Activated CD4-positive, alpha-beta T cell treated with anti-CD3 and anti-CD28 coated beads for 36 hours (primary cell): ENCODE measurements around the gene SEC63. TPM values are rescaled to one million over a fixed set of nuclear protein-coding genes. Genes with fewer than 3 reads are reported as not detected.
A peak's percentile ranks its signal among the peaks of the same experiment; 100 is the strongest.
"Not testable (repeated sequence)": the region's sequence is repeated elsewhere in the genome, so short reads cannot be mapped to it uniquely, and the experiment has no call there.

Source experiments
- ATAC-seq: fragments of 200-7000 bp; cut with Tn5 transposase; one replicate; pipeline ENCODE4 v1.10.0; 2021; ENCODE audit warnings: mild to moderate bottlenecking, moderate library complexity
- CTCF ChIA-PET: fragments of 350-600 bp; sonication (Branson Sonifier 250); formaldehyde crosslinking; loops from one replicate; lab custom pipeline; 2021; ENCODE audit warnings: antibody characterized with exemption; lab: Charles Lee
- POLR2A ChIA-PET: fragments of 350-600 bp; sonication (Branson Sonifier 250); formaldehyde crosslinking; loops from one replicate; lab custom pipeline; 2021; ENCODE audit warnings: antibody characterized with exemption, inconsistent platforms; lab: Charles Lee
- DNase-seq: peaks from one replicate; pipeline ENCODE4 v3.0.0-alpha.2; 2020
- H3K27ac Mint-ChIP-seq: one replicate; pipeline ENCODE4 v1.8.0; 2021; ENCODE audit warnings: mixed read lengths
- H3K27me3 Mint-ChIP-seq: one replicate; pipeline ENCODE4 v1.8.0; 2021; ENCODE audit warnings: mixed read lengths
- H3K36me3 Mint-ChIP-seq: one replicate; pipeline ENCODE4 v1.8.0; 2021; ENCODE audit warnings: low read depth, mixed read lengths
- H3K4me1 Mint-ChIP-seq: one replicate; pipeline ENCODE4 v1.8.0; 2021; ENCODE audit warnings: mixed read lengths
- H3K4me3 Mint-ChIP-seq: one replicate; pipeline ENCODE4 v1.8.0; 2021; ENCODE audit warnings: mild to moderate bottlenecking, moderate library complexity, mixed read lengths
- H3K9me3 Mint-ChIP-seq: one replicate; pipeline ENCODE4 v1.8.0; 2021; ENCODE audit warnings: low read depth, mixed read lengths
- intact Hi-C, 2 experiments: fragments of 100-400 bp; cut with DNase I in 1 of 2; cut with micrococcal nuclease in 1 of 2; formaldehyde crosslinking; loops; one replicate each; pipeline versions ENCODE4 v1.14.2 to v1.15.1; 2022 to 2024; cut with DNase I, micrococcal nuclease
- total RNA-seq, 2 experiments: library from RNA; stranded (reverse); gene quantifications; one replicate each; pipeline ENCODE4 v1.2.3, GENCODE V29; 2021

The SEC63 gene
- total RNA-seq, 2 experiments from 2014 or later: 98.7 to 100 TPM

GRCh38 chr6:107956181-107956580 lies 1.8 kb downstream of the SEC63 start:
- no peaks in the 10 kb centered on the region for H3K9me3 Mint-ChIP-seq
- peaks cover 2% of the 10 kb centered on the region for H3K27me3 Mint-ChIP-seq
- no peak for DNase-seq
- peaks cover 30% of the 10 kb centered on the region for H3K36me3 Mint-ChIP-seq
- ChIA-PET POLR2A (interaction anchor here (1.1 to 1.4 kb wide), 2 partner anchors 9 to 230 kb away, joined by 3 to 4 read pairs; no protein-coding TSS in a partner anchor), CTCF (interaction anchor here (0.8 to 1.0 kb wide), 2 partner anchors 9 to 12 kb away, joined by 3 to 4 read pairs; no protein-coding TSS in a partner anchor)
- peak overlapping the region; percentile 100 for H3K4me3 Mint-ChIP-seq
- intact Hi-C loops: loop anchor here (2.0 to 10.0 kb wide), 10 partner anchors 39 to 1527 kb away; partner anchors contain the start of genes AFG1L (in 1 of the 2), BEND3 (in 1 of the 2), OSTM1 (in 1 of the 2) and ZBTB24 (in 1 of the 2)
- peaks cover 49% of the 10 kb centered on the region for H3K4me1 Mint-ChIP-seq
- H3K27ac Mint-ChIP-seq: peak overlapping the region; percentile 99
- no peak for ATAC-seq

DNA sequence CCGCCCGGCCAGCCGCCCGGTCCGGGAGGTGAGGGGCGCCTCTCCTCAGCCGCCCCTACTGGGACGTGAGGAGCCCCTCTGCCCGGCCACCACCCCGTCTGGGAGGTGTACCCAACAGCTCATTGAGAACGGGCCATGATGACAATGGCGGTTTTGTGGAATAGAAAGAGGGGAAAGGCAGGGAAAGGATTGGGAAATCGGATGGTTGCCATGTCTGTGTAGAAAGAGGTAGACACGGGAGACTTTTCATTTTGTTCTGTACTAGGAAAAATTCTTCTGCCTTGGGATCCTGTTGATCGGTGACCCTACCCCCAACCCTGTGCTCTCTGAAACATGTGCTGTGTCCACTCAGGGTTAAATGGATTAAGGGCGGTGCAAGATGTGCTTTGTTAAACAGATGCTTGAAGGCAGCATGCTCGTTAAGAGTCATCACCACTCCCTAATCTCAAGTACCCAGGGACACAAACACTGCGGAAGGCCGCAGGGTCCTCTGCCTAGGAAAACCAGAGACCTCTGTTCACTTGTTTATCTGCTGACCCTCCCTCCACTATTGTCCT lies 4.1 kb downstream of the SEC63 start:
- intact Hi-C loops: loop anchor here (10.0 kb wide), 6 partner anchors 121 to 1439 kb away; partner anchors contain the start of genes AFG1L (in 1 of the 2), BEND3 (in 1 of the 2) and OSTM1 (in 1 of the 2)
- DNase-seq, POLR2A ChIA-PET, H3K9me3 Mint-ChIP-seq, H3K4me3 Mint-ChIP-seq, H3K27ac Mint-ChIP-seq, CTCF ChIA-PET, ATAC-seq, H3K27me3 Mint-ChIP-seq: not testable (repeated sequence)
- H3K4me1 Mint-ChIP-seq: peaks cover 57% of the 10 kb centered on the region
- peaks cover 36% of the 10 kb centered on the region for H3K36me3 Mint-ChIP-seq

GRCh38 chr6:107943626-107944439 lies 14.2 kb downstream of the SEC63 start:
- peak overlapping the region; percentile 33 for H3K27ac Mint-ChIP-seq
- no peak overlapping the region for H3K4me3 Mint-ChIP-seq
- ChIA-PET CTCF (interaction anchor here (0.9 to 1.0 kb wide), 4 partner anchors 13 to 28 kb away, joined by 3 to 4 read pairs (median 4); no protein-coding TSS in a partner anchor), POLR2A (interaction anchor here (1.5 kb wide), 1 partner anchor 14 kb away, joined by 5 read pairs; the partner anchor contains the start of gene SEC63)
- peaks cover 53% of the 10 kb centered on the region for H3K4me1 Mint-ChIP-seq
- H3K9me3 Mint-ChIP-seq: no peaks in the 10 kb centered on the region
- ATAC-seq (peak; percentile 83), DNase-seq (no peak)
- H3K36me3 Mint-ChIP-seq: peaks cover 8% of the 10 kb centered on the region
- no peaks in the 10 kb centered on the region for H3K27me3 Mint-ChIP-seq
- intact Hi-C loops: no loop called here

DNA sequence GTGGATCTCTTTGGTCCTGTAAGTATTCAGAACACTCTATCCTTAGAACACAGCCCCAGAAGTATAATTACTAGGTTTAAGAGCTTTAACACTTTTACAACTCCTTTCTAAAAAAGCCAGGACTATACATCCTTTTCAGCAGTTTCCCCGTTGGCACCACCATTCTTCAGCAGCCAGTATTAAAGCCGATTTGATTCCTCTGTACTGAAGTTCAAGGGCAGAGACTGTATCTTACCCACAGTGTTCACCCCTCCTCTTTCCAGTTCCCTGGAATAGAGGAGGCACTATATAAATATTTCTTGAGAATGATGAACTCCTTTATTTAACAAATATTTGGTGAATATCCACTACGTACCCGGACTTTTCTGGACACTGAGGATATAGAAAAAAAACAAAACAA lies 15.9 kb downstream of the SEC63 start:
- DNase-seq (no peak), ATAC-seq (no peak)
- Mint-ChIP-seq H3K9me3 (no peaks in the 10 kb centered on the region), H3K4me1 (peaks cover 36% of the 10 kb centered on the region), H3K27ac (no peak overlapping the region), H3K27me3 (no peaks in the 10 kb centered on the region), H3K4me3 (no peak overlapping the region), H3K36me3 (peaks cover 7% of the 10 kb centered on the region)
- intact Hi-C loops: no loop called here
- ChIA-PET POLR2A (no interaction called here), CTCF (interaction anchor here (0.7 to 2.8 kb wide), 2 partner anchors 11 to 107 kb away, joined by 3 to 11 read pairs; no protein-coding TSS in a partner anchor)

DNA sequence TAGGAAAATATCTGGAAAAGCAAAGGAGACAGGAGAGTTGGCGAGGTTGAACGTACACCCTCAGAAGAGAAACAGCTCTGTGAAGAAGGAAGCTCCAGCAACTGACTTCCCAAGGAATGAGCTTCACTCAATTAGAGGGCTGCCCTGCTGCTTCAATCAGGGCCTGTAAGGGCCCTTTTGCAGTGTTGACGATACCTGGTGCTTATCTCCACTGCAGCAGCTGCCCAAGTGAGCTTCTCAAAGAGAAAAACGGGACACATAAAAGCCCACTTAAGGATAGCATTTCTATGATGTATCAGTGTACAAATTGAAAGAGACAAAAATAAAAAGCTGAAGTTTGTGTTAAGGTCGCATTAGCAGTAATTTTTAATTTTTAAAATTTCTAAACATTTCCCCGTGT lies 16.4 kb downstream of the SEC63 start:
- Mint-ChIP-seq H3K27ac (no peak overlapping the region), H3K4me3 (no peak overlapping the region), H3K9me3 (no peaks in the 10 kb centered on the region), H3K36me3 (peaks cover 9% of the 10 kb centered on the region), H3K4me1 (peaks cover 37% of the 10 kb centered on the region), H3K27me3 (no peaks in the 10 kb centered on the region)
- ATAC-seq (no peak), DNase-seq (no peak)
- intact Hi-C loops: no loop called here
- POLR2A ChIA-PET: no interaction called here
- CTCF ChIA-PET: interaction anchor here (0.7 to 2.8 kb wide), 3 partner anchors 11 to 108 kb away, joined by 3 to 11 read pairs (median 5); no protein-coding TSS in a partner anchor

DNA sequence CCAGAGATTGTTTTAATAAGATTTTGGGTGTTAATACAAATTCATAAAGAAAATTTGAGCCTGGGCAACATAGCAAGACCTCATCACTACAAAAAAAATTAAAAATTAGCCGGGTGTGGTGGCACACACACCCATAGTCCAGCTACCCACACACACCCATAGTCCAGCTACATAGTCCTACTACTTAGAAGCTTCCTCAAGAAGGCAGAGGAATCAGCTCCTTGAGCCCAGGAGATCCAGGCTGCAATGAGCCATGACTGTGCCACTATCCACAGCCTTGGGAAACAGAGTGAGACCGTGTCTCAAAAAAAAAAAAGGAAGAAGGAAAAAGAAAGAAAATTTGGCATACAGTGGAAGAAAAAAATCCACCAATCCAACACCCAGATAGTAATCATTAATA lies 16.8 kb downstream of the SEC63 start:
- Mint-ChIP-seq H3K4me3 (no peak overlapping the region), H3K27me3 (no peaks in the 10 kb centered on the region), H3K4me1 (peaks cover 35% of the 10 kb centered on the region), H3K27ac (no peak overlapping the region), H3K36me3 (peaks cover 10% of the 10 kb centered on the region), H3K9me3 (no peaks in the 10 kb centered on the region)
- DNase-seq (no peak), ATAC-seq (no peak)
- intact Hi-C loops: no loop called here
- CTCF ChIA-PET: interaction anchor here (0.6 to 2.8 kb wide), 4 partner anchors 10 to 199 kb away, joined by 3 to 11 read pairs (median 4); no protein-coding TSS in a partner anchor
- POLR2A ChIA-PET: no interaction called here

DNA sequence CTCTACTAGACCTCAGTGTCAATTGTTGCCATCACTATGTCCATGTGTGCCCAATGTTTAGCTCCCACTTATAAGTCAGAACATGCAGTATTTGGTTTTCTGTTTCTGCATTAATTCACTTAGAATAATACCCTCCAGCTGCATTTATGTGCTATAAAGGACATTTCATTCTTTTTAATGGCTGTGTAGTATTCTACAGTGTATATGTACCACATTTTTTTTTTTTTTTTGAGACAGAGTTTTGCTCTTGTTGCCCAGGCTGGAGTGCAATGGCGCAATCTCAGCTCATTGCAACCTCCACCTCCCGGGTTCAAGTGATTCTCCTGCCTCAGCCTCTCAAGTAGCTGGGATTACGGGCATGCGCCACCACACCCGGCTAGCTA lies 21.1 kb downstream of the SEC63 start:
- intact Hi-C loops, H3K9me3 Mint-ChIP-seq, H3K27ac Mint-ChIP-seq, CTCF ChIA-PET, ATAC-seq, H3K27me3 Mint-ChIP-seq, POLR2A ChIA-PET, DNase-seq, H3K4me3 Mint-ChIP-seq: not testable (repeated sequence)
- Mint-ChIP-seq H3K4me1 (peaks cover 15% of the 10 kb centered on the region), H3K36me3 (peaks cover 28% of the 10 kb centered on the region)

DNA sequence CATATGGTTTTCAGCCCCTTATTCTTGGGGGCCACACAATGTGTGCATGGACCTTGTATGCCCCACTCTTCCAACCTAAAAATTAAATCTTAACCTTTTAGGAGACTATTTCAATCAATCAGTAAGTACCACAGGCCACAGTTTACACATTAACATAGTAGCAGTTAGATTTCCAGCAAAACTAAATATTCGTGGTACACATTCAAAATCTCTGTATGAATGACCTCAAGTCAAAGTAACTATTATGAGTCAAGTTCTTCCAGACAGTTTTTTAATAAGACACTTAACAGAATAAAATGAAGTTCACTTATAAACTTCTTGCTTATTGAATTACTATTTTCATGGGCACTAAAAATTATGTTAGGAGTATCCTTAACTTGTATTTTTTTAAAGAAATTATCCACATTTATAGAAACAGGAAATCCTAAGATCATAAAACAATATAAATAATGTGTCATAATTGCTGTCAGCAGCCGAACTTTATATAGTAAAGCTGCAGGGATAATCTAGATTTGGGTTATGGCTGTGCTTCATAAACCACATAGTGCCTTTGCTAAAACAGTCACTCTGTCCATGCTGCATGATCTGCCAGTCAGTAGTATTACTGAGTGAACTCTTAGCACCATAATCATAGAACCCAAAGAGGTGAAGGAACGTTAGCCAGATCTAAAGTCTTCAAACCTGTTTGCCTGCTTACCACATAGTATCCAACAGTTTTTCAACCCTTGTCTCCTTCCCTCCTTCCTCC lies 21.7 kb downstream of the SEC63 start:
- intact Hi-C loops: no loop called here
- ATAC-seq (peak; percentile 16), DNase-seq (no peak)
- POLR2A ChIA-PET: no interaction called here
- H3K9me3 Mint-ChIP-seq: peaks cover 9% of the 10 kb centered on the region
- H3K27ac Mint-ChIP-seq: no peak overlapping the region
- H3K27me3 Mint-ChIP-seq: no peaks in the 10 kb centered on the region
- peaks cover 15% of the 10 kb centered on the region for H3K4me1 Mint-ChIP-seq
- H3K4me3 Mint-ChIP-seq: no peak overlapping the region
- H3K36me3 Mint-ChIP-seq: peaks cover 31% of the 10 kb centered on the region
- CTCF ChIA-PET: no interaction called here

- DNase-seq, H3K27me3 Mint-ChIP-seq, intact Hi-C loops, H3K9me3 Mint-ChIP-seq, CTCF ChIA-PET, POLR2A ChIA-PET, ATAC-seq, H3K4me3 Mint-ChIP-seq, H3K27ac Mint-ChIP-seq, H3K4me1 Mint-ChIP-seq: not testable (repeated sequence)
- peaks cover 30% of the 10 kb centered on the region for H3K36me3 Mint-ChIP-seq
Measured at GRCh38 chr6:107934229-107934628, 23.8 kb downstream of the SEC63 start.

GRCh38 chr6:107932580-107932979 lies 25.4 kb downstream of the SEC63 start:
- ChIA-PET CTCF (interaction anchor here (1.0 to 3.7 kb wide), 2 partner anchors 9 to 279 kb away, joined by 3 to 11 read pairs; no protein-coding TSS in a partner anchor), POLR2A (no interaction called here)
- Mint-ChIP-seq H3K27me3 (no peaks in the 10 kb centered on the region), H3K4me1 (peaks cover 11% of the 10 kb centered on the region), H3K27ac (no peak overlapping the region), H3K4me3 (no peak overlapping the region), H3K9me3 (peaks cover 9% of the 10 kb centered on the region), H3K36me3 (peaks cover 38% of the 10 kb centered on the region)
- intact Hi-C loops: no loop called here
- DNase-seq (no peak), ATAC-seq (no peak)

DNA sequence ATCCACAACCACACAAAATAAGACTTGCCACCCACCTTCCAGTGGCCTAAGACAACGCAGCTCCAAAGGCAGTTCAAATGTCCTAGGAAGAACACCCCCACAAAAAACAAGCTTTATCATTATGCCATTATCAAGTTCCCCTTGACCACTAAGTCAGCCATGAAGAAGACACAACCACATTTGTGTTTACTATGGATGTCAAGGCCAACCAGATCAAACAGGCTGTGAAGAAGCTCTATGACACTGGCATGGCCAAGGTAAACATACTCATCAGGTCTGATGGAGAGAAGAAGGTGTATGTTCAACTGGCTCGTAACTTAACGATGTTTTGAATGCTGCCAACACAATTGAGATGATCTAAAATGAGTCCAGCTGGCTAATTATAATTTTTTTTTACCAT lies 26.1 kb downstream of the SEC63 start:
- intact Hi-C loops: no loop called here
- Mint-ChIP-seq H3K36me3 (peaks cover 37% of the 10 kb centered on the region), H3K27me3 (no peaks in the 10 kb centered on the region), H3K27ac (no peak overlapping the region), H3K4me3 (no peak overlapping the region), H3K4me1 (peaks cover 11% of the 10 kb centered on the region), H3K9me3 (peaks cover 9% of the 10 kb centered on the region)
- DNase-seq (no peak), ATAC-seq (no peak)
- ChIA-PET POLR2A (no interaction called here), CTCF (interaction anchor here (1.0 to 3.7 kb wide), 2 partner anchors 10 to 279 kb away, joined by 3 to 11 read pairs; no protein-coding TSS in a partner anchor)
